ENCODE results near the gene PROSER3.

The PROSER3 gene

GRCh38 chr19:35816262-35816661 is 58.3 kb downstream of the PROSER3 start:
- Histone ChIP-seq H3K27ac (no peak overlapping the region), H3K36me3 (replicated peaks) (no peaks in the 10 kb centered on the region), H3K27me3 (replicated peaks) (no peaks in the 10 kb centered on the region), H3K4me3 (ENCODE audit: low read depth, low read length) (no peak overlapping the region)
- in situ Hi-C loops (cut with HindIII; ENCODE audit: low pct_ligation_motif_present, low sequenced_read_pairs): no loop called here
- TF ChIP-seq CTCF (IDR thresholded peaks at IDR 0.05; ENCODE audit: low read depth, low read length, missing control alignments): no peak
- DNase-seq: no peak

- H3K4me3 ChIP-seq (ENCODE audit: low read depth, low read length): no peak overlapping the region
- H3K27me3 ChIP-seq (replicated peaks): no peaks in the 10 kb centered on the region
- DNase-seq: no peak
- H3K36me3 ChIP-seq (replicated peaks): no peaks in the 10 kb centered on the region
- no peak for TF ChIP-seq CTCF (IDR thresholded peaks at IDR 0.05; ENCODE audit: low read depth, low read length, missing control alignments)
- in situ Hi-C loops (cut with HindIII; ENCODE audit: low pct_ligation_motif_present, low sequenced_read_pairs): no loop called here
- H3K27ac ChIP-seq: no peak overlapping the region
These were observed 58.9 kb downstream of the PROSER3 start for GRCh38 chr19:35816846-35817245.

GRCh38 chr19:35818445-35818844 is 60.5 kb downstream of the PROSER3 start:
- no peak overlapping the region for H3K4me3 ChIP-seq (ENCODE audit: low read depth, low read length)
- no peaks in the 10 kb centered on the region for H3K36me3 ChIP-seq (replicated peaks)
- TF ChIP-seq CTCF (IDR thresholded peaks at IDR 0.05; ENCODE audit: low read depth, low read length, missing control alignments): no peak
- in situ Hi-C loops (cut with HindIII; ENCODE audit: low pct_ligation_motif_present, low sequenced_read_pairs): no loop called here
- no peak overlapping the region for H3K27ac ChIP-seq
- no peaks in the 10 kb centered on the region for H3K27me3 ChIP-seq (replicated peaks)
- DNase-seq: no peak

Data from brain microvascular endothelial cell (primary cell).